ENCODE data around the gene DCP1B. TPM values are rescaled to one million over a fixed set of nuclear protein-coding genes. Genes with fewer than 3 reads are reported as not detected.

Gene DCP1B
- total and polyA plus RNA-seq, 2 donors (not counting 1 experiment from before 2014, with no cell fraction given): 12.3 to 18.0 TPM

GRCh38 chr12:1924996-1925683 lies 79.1 kb downstream of the DCP1B start:
- no peaks in the 10 kb centered on the region for H4K20me1 ChIP-seq (ENCODE audit: control insufficient read depth, insufficient read depth, low read length, poor library complexity, severe bottlenecking)
- WGBS (ENCODE audit: insufficient coverage): 58% methylated on average over 7 of the region's 7 CpGs
- H3K9me3 ChIP-seq (ENCODE audit: control extremely low read depth in 1 of 3, control insufficient read depth in 2 of 3, insufficient read depth in 1 of 3, low read length in 2 of 3): no peaks in the 10 kb centered on the region
- H3K27ac ChIP-seq (ENCODE audit: low read length in 2 of 2): peak overlapping the region; percentile 73 to 81
- no peak for DNase-seq
- peak overlapping the region; percentile 76 for H2AFZ ChIP-seq (ENCODE audit: insufficient read depth, low read depth, low read length, poor library complexity, severe bottlenecking)
- intact Hi-C loops (cut with micrococcal nuclease): loop anchor here (1.0 kb wide), 1 partner anchor 8 kb away; no protein-coding TSS in a partner anchor
- ChIA-PET CTCF (interaction anchor here (1.0 to 6.9 kb wide), 8 partner anchors 8 to 134 kb away, joined by 3 to 63 read pairs (median 6); no protein-coding TSS in a partner anchor), POLR2A (interaction anchor here (0.6 to 1.9 kb wide), 6 partner anchors 8 to 323 kb away, joined by 3 to 8 read pairs (median 4); no protein-coding TSS in a partner anchor)
- peaks cover 61% of the 10 kb centered on the region for H3K4me1 Mint-ChIP-seq
- H3K4me3 ChIP-seq (ENCODE audit: control extremely low read depth in 1 of 5, extremely low read depth in 1 of 5, insufficient read depth in 1 of 5, low read depth in 2 of 5, low read length in 4 of 5): peak overlapping the region; percentile 1 to 44 (median 12)
- TF ChIP-seq EZH2 (IDR thresholded peaks at IDR 0.05; ENCODE audit: borderline replicate concordance, insufficient read depth, low read depth, low read length, poor library complexity, severe bottlenecking): no peak
- ATAC-seq (ENCODE audit: low read depth): peak; percentile 46
- H3K79me2 ChIP-seq (ENCODE audit: control insufficient read depth, insufficient read depth, low read length): no peaks in the 10 kb centered on the region
- no peaks in the 10 kb centered on the region for H3K9me3 Mint-ChIP-seq (ENCODE audit: insufficient read depth)
- no peaks in the 10 kb centered on the region for H3K27me3 ChIP-seq (replicated peaks in 1 of 4; ENCODE audit: control extremely low read depth in 1 of 4, control insufficient read depth in 3 of 4, insufficient read depth in 4 of 4, low read length in 3 of 4)
- peak overlapping the region; percentile 84 for H3K4me3 Mint-ChIP-seq
- H3K4me2 ChIP-seq (replicated peaks; ENCODE audit: low read depth, low read length, poor library complexity, severe bottlenecking): peak overlapping the region; percentile 78
- peaks cover 54 to 62% of the 10 kb centered on the region in 2 donors for H3K4me1 ChIP-seq (ENCODE audit: control insufficient read depth in 2 of 2, insufficient read depth in 2 of 2, low read length in 2 of 2)
- H3K36me3 ChIP-seq (replicated peaks in 1 of 2; ENCODE audit: control extremely low read depth in 1 of 2, control insufficient read depth in 1 of 2, extremely low read depth in 1 of 2, insufficient read depth in 2 of 2, low read length in 1 of 2): no peaks in the 10 kb centered on the region
- H3K27me3 Mint-ChIP-seq: no peaks in the 10 kb centered on the region
- H3K27ac Mint-ChIP-seq: peak overlapping the region; percentile 95
- H3K9ac ChIP-seq (ENCODE audit: low read length): peak overlapping the region; percentile 39

- H3K27ac ChIP-seq (ENCODE audit: low read length in 2 of 2): peak overlapping the region; percentile 40 to 63
- ChIA-PET POLR2A (no interaction called here), CTCF (interaction anchor here (6.9 kb wide), 1 partner anchor 16 kb away, joined by 63 read pairs; no protein-coding TSS in a partner anchor)
- Mint-ChIP-seq H3K4me3 (peak overlapping the region; percentile 21), H3K27ac (peak overlapping the region; percentile 50), H3K27me3 (no peaks in the 10 kb centered on the region), H3K9me3 (ENCODE audit: insufficient read depth) (no peaks in the 10 kb centered on the region), H3K4me1 (peaks cover 58% of the 10 kb centered on the region)
- TF ChIP-seq EZH2 (IDR thresholded peaks at IDR 0.05; ENCODE audit: borderline replicate concordance, insufficient read depth, low read depth, low read length, poor library complexity, severe bottlenecking): no peak
- TF ChIP-seq CTCF (IDR thresholded peaks at IDR 0.05): no peak
- H3K27me3 ChIP-seq (replicated peaks in 1 of 4; ENCODE audit: control extremely low read depth in 1 of 4, control insufficient read depth in 3 of 4, insufficient read depth in 4 of 4, low read length in 3 of 4): no peaks in the 10 kb centered on the region
- no peak overlapping the region for H3K4me3 ChIP-seq (ENCODE audit: control extremely low read depth in 1 of 5, extremely low read depth in 1 of 5, insufficient read depth in 1 of 5, low read depth in 2 of 5, low read length in 4 of 5)
- no peaks in the 10 kb centered on the region for H3K9me3 ChIP-seq (ENCODE audit: control extremely low read depth in 1 of 3, control insufficient read depth in 2 of 3, insufficient read depth in 1 of 3, low read length in 2 of 3)
- H3K36me3 ChIP-seq (replicated peaks in 1 of 2; ENCODE audit: control extremely low read depth in 1 of 2, control insufficient read depth in 1 of 2, extremely low read depth in 1 of 2, insufficient read depth in 2 of 2, low read length in 1 of 2): no peaks in the 10 kb centered on the region
- H3K4me2 ChIP-seq (replicated peaks; ENCODE audit: low read depth, low read length, poor library complexity, severe bottlenecking): no peak overlapping the region
- WGBS (ENCODE audit: insufficient coverage): 69% methylated on average over 12 of the region's 12 CpGs
- DNase-seq (peak; percentile 40), ATAC-seq (ENCODE audit: low read depth) (no peak)
- H3K79me2 ChIP-seq (ENCODE audit: control insufficient read depth, insufficient read depth, low read length): peaks cover 14% of the 10 kb centered on the region
- H2AFZ ChIP-seq (ENCODE audit: insufficient read depth, low read depth, low read length, poor library complexity, severe bottlenecking): no peak overlapping the region
- intact Hi-C loops (cut with micrococcal nuclease): no loop called here
- peaks cover 60 to 65% of the 10 kb centered on the region in 2 donors for H3K4me1 ChIP-seq (ENCODE audit: control insufficient read depth in 2 of 2, insufficient read depth in 2 of 2, low read length in 2 of 2)
- H3K9ac ChIP-seq (ENCODE audit: low read length): no peak overlapping the region
- no peaks in the 10 kb centered on the region for H4K20me1 ChIP-seq (ENCODE audit: control insufficient read depth, insufficient read depth, low read length, poor library complexity, severe bottlenecking)
These were observed 81.3 kb downstream of the DCP1B start for GRCh38 chr12:1922985-1923384.
